Gastrocnemius medialis (tissue), 4 donors: ENCODE measurements around the gene HEBP1.

Experiments
- CTCF ChIP-seq, 5 experiments: fragments of 450-650 bp in 3 of 5; fragments of 200-600 bp in 2 of 5; sonication (generic) in 2 of 5; IDR thresholded peaks in 4 of 5; conservative IDR thresholded peaks in 1 of 5; 1 replicate in 4 of 5; 2 replicates in 1 of 5; pipeline ENCODE4 v1.5.1; 2016 to 2019; ENCODE audit warnings: antibody characterized with exemption in 5 of 5, mild to moderate bottlenecking in 3 of 5, moderate library complexity in 3 of 5
- POLR2A ChIP-seq, 2 donors: fragments of 450-650 bp; IDR thresholded peaks; one replicate each; pipeline ENCODE4 v1.6.1; 2017; ENCODE audit warnings: antibody characterized with exemption in 2 of 2, mild to moderate bottlenecking in 2 of 2, moderate library complexity in 2 of 2

GRCh38 chr12:13005649-13006048, 5.6 kb upstream of the HEBP1 start:
- TF ChIP-seq CTCF (IDR thresholded peaks at IDR 0.05 in 4 of 5, conservative IDR thresholded peaks at IDR 0.05 in 1 of 5), result no peak
- no peak for TF ChIP-seq POLR2A (IDR thresholded peaks at IDR 0.05)
